HEK293 (cell line): ENCODE measurements around the gene NARS2.

ENCODE experiments used
- ZBTB49 ChIP-seq: fragments of 450-650 bp; formaldehyde crosslinking; IDR thresholded peaks from 2 replicates; pipeline ENCODE4 v1.5.1; 2016; ENCODE audit warnings: missing biosample characterization, missing genetic modification characterization, low read depth
- ZNF133 ChIP-seq: fragments of 450-650 bp; formaldehyde crosslinking; IDR thresholded peaks from 2 replicates; pipeline ENCODE4 v1.5.1; 2016; ENCODE audit warnings: missing biosample characterization, missing genetic modification characterization
- ZNF324 ChIP-seq: fragments of 450-650 bp; formaldehyde crosslinking; IDR thresholded peaks from 2 replicates; pipeline ENCODE4 v1.5.1; 2016; ENCODE audit warnings: missing biosample characterization, missing genetic modification characterization
- ZNF362 ChIP-seq: fragments of 450-650 bp; formaldehyde crosslinking; IDR thresholded peaks from 2 replicates; pipeline ENCODE4 v1.5.1; 2016; ENCODE audit warnings: missing biosample characterization, missing genetic modification characterization
- ZNF670 ChIP-seq: fragments of 450-650 bp; formaldehyde crosslinking; IDR thresholded peaks from 2 replicates; pipeline ENCODE4 v1.5.1; 2016; ENCODE audit warnings: missing biosample characterization, missing genetic modification characterization, low read depth
- TF ChIP-seq, protein P1 (sequence below): fragments of 450-650 bp; formaldehyde crosslinking; IDR thresholded peaks from 2 replicates; pipeline ENCODE4 v1.5.1; 2016; ENCODE audit warnings: missing biosample characterization, missing genetic modification characterization
- TF ChIP-seq, protein P2 (sequence below): fragments of 450-650 bp; formaldehyde crosslinking; IDR thresholded peaks from 2 replicates; pipeline ENCODE4 v1.5.1; 2016; ENCODE audit warnings: missing biosample characterization, missing genetic modification characterization

- TF ChIP-seq, protein P1, sequence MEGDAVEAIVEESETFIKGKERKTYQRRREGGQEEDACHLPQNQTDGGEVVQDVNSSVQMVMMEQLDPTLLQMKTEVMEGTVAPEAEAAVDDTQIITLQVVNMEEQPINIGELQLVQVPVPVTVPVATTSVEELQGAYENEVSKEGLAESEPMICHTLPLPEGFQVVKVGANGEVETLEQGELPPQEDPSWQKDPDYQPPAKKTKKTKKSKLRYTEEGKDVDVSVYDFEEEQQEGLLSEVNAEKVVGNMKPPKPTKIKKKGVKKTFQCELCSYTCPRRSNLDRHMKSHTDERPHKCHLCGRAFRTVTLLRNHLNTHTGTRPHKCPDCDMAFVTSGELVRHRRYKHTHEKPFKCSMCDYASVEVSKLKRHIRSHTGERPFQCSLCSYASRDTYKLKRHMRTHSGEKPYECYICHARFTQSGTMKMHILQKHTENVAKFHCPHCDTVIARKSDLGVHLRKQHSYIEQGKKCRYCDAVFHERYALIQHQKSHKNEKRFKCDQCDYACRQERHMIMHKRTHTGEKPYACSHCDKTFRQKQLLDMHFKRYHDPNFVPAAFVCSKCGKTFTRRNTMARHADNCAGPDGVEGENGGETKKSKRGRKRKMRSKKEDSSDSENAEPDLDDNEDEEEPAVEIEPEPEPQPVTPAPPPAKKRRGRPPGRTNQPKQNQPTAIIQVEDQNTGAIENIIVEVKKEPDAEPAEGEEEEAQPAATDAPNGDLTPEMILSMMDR (tag by site-specific recombination) = no peak
- TF ChIP-seq, protein P2, sequence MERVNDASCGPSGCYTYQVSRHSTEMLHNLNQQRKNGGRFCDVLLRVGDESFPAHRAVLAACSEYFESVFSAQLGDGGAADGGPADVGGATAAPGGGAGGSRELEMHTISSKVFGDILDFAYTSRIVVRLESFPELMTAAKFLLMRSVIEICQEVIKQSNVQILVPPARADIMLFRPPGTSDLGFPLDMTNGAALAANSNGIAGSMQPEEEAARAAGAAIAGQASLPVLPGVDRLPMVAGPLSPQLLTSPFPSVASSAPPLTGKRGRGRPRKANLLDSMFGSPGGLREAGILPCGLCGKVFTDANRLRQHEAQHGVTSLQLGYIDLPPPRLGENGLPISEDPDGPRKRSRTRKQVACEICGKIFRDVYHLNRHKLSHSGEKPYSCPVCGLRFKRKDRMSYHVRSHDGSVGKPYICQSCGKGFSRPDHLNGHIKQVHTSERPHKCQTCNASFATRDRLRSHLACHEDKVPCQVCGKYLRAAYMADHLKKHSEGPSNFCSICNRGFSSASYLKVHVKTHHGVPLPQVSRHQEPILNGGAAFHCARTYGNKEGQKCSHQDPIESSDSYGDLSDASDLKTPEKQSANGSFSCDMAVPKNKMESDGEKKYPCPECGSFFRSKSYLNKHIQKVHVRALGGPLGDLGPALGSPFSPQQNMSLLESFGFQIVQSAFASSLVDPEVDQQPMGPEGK = no peak
- TF ChIP-seq ZNF362 (tag by site-specific recombination) (no peak), ZNF324 (tag by site-specific recombination) (no peak), ZBTB49 (tag by site-specific recombination) (no peak), ZNF670 (tag by site-specific recombination) (no peak), ZNF133 (no peak)
Measured at GRCh38 chr11:78405805-78406204, 168.9 kb downstream of the NARS2 start.
